Stimulated activated CD4-positive, alpha-beta T cell treated with anti-CD3 and anti-CD28 coated beads, Interleukin-1b, Interleukin-23, amount 100 ng/mL, for 24 hours (primary cell): ENCODE measurements around the gene NCR3LG1.

Experiments used
- DNase-seq, 4 experiments: peaks; one replicate each; pipeline ENCODE4 v3.0.0-alpha.2; 2020; ENCODE audit warnings: low read depth in 4 of 4, low spot score in 1 of 4

Gene NCR3LG1, protein sequence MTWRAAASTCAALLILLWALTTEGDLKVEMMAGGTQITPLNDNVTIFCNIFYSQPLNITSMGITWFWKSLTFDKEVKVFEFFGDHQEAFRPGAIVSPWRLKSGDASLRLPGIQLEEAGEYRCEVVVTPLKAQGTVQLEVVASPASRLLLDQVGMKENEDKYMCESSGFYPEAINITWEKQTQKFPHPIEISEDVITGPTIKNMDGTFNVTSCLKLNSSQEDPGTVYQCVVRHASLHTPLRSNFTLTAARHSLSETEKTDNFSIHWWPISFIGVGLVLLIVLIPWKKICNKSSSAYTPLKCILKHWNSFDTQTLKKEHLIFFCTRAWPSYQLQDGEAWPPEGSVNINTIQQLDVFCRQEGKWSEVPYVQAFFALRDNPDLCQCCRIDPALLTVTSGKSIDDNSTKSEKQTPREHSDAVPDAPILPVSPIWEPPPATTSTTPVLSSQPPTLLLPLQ

DNA sequence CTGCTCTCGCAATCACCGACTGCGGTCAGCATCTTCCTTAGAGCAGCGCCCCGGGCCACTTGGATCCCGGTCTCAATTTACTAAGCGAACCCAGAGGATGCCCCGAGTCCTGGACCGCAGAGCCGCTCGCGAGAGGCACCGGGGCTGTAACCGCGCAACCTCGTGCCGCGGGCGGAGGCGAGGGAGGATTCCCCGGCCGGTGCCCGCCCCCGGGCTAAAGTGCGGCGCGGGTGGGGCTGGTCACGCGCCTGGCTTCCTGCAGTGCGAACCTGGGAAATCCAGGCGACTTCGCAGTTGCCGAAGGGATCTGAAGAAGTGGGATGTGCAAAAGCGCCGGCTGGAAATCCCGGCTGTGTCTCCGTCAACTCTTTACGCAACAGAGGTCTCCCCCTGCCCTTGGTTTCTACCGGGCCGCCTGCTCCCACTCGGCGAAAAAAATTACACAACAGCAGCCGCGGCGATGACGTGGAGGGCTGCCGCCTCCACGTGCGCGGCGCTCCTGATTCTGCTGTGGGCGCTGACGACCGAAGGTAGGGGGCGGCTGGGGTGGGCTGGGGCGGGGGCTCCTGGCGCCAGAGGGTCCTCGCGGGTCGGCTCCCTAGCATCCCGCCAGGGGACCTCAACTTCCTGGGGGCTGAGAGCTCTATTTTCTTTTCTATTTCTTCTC, at the start of gene NCR3LG1:
NCR3LG1 (plus strand) TSS at position 291 of the 667 bp plus-strand sequence; CDS start at position 461, 170 bp downstream.
- DNase-seq: peak; percentile 22 to 44 (median 28)

DNA sequence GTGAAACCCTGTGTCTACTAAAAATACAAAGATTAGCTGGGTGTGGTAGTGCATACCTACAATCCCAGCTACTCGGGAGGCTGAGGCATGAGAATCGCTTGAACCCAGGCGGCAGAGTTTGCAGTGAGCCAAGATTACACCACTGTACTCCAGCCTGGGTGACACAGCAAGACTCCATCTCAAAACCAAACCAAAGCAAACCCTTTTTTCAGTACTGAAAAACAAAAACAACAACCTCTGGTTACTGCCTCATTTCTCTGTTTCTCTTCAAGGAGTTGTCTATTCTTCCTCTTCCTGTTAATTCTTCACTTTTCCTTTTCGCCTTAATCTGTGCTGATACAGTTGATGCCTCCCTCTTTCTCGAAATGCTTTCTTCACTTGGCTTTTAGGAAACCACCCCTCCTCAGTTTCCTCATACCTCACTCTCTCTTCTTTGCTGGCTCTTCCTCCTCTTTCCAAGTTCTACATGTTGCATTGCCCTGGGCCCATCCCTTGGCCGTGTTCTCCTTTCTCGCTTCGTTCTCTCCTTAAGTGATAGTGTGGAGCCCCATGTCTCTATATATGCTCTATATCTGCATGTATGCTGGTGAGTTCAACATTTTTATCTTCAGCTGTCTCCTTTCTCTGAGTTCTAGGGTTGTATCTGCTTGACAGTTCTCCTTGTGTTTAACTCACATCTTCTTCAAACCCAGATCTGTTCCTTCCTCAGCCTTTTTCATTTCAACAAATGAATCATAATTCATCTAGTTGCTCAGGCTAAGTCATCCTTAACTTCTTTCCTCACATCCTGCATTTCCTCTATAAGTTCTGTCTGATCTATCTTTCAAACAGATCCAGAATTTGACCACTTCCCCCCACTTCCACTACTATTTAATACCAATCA, 38.0 kb upstream of the NCR3LG1 start:
- DNase-seq: no peak

DNA sequence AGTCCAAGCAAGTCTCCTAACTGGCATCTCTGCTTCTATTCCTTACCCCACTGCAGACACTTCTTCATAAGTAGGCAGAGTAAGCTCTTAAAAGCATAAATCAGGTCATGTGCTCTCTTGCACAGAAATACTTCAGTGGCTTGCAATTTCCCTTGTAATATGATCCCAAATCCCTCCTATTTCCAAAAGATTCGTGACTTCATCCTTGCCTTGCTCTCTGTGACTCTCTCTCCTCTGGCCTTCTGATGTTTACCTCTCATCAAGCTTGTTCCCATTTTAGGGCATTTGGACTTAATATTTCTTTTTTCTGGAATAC, 37.4 kb upstream of the NCR3LG1 start:
- no peak for DNase-seq

DNA sequence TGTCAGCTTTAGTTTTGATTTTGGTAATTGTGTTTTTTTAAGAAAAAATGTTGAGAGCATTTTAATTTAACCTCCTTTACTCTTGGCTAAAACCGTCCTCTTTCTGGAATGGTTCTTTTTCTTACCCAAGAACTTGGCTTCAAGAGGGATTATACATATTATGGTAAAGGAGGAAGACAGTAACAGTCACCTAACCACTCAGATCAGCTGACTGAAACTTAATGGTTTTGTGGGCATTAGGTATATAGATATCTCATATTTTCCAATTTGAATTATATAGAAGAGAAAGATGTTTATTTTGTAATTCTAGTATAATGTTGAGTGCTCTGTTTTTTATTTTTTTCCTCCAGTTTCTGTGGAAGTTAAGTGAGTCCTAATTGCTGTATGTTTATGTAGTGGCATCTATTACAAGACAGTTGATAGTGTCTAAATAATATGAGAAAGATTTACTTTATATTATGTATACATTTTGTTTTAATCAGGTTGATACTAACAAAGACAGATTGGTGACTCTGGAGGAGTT, 36.6 kb upstream of the NCR3LG1 start:
- DNase-seq: no peak

DNA sequence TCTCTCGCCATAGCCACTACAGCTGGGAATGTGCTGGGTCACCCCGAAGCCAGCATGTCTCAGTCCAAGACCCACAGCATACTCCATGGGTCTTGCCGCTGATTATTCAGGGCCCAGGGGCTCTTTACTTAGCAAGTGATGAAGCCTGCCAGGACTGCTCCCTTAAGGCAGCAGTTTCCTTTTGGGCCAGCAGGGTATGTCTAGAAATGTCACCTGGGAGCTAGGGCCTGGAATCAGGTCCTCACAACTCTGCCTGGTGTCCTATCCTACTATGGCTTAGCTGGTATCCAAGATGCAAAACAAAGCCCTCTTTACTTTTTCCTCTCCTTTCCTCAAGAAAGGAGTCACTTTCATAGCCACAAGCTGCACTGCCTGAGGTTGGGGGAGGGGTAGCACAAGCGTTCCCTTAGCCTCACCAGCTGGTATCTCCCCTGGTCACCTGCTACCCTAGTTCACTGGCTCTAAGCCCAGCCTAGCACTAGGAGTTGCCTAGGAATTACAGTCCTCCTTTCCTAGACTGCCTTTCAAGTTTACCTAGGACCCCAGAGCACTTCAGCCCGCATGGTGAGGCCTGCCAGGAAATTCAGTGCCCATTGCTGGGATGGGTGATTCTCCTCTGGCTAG, 22.6 kb upstream of the NCR3LG1 start:
- DNase-seq: no peak

DNA sequence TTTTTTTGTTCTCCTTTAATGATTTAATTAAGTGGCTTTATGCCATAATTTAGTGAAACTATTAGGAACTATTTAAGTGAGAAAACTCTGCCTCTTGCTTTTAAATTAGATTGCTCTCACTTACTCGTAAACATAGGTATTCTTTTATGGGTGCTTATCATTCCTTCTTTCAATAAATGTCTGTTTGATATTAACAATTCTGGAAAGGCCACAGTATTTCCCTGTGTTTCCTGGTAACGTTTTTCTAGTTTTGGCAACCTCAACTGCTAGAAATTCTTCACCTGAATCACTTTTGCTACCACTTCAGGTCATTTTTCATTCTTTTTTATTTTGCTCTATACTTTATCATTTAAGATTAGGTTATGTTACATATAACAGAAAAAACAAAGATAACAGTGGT, 19.9 kb upstream of the NCR3LG1 start:
- DNase-seq: no peak

DNA sequence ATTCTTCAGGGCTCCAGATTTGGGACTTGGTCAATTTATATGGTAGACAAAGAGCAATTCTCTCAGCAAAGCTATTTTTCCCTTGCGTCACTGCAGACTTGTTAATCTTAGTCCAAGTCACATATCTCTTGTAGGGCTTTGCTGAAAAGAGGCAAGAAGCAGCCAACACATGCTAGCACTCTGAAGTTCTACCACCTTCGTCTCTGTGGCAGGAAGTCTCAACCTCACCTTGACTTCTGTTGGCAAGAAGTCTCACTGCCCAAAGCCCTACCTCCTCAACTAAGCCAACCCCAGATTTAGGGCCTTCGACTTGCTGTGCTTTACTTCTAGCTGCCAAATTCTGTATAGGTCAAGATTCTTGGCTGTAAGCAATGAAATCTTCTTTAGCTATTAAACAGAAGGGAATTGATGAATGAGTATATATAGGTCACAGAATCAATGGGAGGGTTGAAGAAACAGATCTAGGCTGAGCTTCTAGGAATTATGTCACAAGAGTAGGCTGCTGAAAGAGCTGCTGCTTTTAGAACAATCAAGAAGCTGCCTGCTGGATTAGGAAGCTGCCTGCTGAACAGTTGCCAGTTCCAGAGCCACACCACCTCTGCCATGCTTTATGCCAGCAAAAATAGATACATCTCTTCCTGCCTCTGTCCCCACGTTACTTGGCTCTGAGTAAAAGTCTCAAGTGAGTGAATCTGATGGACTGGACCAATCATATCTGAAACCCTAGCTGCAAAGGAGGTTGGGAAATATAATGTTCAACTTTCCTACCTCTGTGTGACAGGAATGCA, 17.6 kb upstream of the NCR3LG1 start:
- DNase-seq: no peak

DNA sequence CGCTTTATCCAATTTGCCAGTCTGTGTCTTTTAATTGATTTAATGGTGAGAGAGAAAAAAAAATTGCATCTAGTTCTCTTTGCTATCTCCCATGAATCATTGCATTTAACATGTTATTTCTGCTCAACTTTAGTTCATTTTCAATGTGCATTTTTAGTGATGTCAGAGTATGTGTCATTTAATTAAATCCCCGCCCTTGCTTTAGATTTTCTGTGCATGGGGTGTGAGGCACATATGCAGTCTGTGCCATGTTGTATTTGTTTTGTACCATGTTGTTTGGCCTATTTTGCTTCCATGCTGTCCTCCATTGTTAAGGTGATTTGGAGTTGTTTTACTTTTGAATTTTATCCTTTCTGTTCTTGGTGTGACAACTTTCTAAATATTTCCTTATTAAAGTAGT, 8.3 kb upstream of the NCR3LG1 start:
- no peak for DNase-seq

DNA sequence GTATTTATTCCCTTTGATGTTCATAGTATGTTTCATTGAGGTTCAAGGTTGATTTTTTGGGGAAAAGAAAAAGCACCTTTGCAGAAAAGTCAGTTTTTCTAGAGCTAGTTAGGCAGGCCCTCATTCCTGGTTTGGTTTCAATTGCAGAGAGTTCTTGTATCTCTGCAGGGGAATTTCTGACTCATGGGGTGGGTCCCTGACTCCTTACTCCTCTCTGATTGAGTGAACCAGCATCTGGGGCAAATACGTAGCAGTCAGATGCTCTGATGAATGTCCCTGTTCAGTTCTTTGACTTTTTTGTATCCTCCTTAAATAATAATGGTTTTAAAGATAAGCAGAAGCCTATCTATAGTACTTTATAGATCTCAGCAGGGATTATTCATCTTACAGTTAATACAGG, 7.7 kb upstream of the NCR3LG1 start:
- peak in 2 of 4 experiments; percentile 28 to 32 for DNase-seq

DNA sequence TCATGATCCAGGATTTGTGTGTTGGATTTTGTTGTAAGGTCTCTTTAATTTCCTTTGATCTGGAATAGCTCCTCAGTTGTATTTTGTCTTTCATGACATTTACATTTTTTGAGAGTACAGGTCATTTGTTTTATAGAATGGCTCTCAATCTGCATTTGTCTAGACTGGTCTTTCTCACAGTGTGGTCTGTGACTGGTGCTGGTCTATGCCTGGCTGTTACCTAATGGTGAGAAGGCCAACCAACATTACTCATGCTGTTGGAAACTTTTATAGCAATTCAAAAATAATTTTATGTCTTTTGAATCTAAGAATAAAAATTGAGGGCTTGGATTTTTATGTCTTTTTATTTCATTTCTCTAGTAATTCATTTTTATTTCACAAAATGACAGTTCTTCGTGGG, 3.9 kb upstream of the NCR3LG1 start:
- DNase-seq: no peak

DNA sequence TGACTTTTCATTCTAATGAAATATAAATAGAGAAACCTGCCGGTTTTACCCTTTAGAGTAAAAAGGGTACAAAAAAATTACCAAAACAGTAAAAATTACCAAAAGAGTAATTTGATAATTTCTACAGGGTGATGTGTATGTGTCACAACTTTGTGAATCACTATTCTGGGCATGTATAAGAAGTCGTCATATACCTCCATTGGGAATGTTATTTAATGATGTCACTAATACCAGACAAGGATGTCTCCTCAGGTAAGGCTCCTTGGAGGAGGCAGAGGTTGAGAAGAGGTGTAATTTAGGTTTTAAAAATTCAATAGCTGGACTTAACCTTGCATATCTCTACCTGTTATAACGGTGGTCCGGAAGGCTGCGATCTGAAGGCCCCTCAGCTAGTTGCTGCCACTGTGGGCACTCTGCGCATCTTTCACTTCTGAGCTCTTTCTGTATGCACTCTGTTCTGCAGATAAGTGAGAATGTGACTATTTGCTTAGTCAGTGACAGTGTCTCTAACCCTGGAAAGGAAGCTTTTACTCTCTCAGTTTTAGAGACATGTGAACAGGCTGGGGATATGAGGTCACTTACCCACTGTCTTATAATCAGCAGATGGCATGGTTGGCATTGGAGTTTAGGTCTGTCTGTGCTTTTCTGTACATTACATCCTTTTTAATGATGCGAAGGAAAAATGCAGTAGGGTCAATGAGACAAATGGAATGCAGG, 987 bp upstream of the NCR3LG1 start:
- no peak for DNase-seq

DNA sequence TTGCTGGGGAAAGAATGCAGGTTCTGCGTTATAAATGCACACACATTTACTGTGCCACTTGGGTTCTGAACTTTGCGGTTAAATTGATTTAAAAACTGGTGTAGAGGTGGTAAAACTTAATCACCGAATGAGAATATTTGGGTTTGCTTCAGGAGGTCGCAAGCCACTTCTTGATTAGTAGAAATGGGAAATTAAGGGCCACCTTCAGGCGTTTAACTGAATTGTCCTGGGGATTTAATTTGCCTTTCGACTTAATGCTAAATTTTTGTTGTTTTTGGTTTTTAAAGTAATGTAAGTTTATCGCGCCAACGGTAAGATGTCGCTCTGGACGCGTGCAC, 459 bp upstream of the NCR3LG1 start:
- DNase-seq: no peak

DNA sequence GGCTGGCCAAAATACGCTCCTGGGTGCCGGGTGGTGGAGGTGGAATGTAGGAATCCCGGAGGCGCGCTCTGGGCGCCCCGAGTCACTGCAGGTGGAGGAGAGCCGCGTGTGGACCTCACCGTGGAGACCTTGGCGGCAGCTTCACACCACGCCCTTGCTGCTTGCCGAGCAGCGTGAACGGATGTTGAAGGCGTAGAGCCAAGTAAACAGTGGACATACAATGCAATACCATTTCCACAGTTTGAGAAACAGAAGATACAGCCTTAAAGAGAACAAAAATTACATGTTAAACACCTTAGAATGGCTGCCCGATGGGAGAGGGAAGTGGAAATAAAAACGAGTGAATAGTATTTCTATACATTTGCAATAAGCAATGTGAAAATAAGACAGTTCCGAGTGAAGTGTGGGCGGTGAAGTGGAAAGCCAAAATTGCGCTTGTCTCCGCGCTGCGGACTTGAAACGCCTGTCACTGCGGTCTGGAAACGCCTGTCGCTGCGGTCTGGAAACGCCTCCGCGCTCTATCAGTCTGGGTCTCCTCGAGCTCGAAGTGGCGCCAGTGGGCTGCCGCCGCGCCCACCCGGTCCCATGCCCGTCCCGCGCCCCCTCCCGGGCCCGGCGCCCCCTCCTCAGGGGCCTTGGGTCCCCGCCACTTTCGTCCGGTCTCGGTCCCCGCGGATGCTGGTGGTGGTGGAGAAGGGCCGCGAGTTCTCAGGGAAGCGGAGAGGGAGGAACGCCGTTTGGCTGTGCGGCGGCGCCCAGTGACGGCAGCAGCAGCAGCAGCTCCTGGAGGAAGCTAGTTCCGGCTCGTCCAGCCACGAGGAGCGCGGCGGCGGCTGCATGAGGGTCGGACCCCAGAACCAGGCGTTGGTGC, 1.6 kb downstream of the NCR3LG1 start:
- DNase-seq: peak in 3 of 4 experiments; percentile 15 to 57 (median 29)

DNA sequence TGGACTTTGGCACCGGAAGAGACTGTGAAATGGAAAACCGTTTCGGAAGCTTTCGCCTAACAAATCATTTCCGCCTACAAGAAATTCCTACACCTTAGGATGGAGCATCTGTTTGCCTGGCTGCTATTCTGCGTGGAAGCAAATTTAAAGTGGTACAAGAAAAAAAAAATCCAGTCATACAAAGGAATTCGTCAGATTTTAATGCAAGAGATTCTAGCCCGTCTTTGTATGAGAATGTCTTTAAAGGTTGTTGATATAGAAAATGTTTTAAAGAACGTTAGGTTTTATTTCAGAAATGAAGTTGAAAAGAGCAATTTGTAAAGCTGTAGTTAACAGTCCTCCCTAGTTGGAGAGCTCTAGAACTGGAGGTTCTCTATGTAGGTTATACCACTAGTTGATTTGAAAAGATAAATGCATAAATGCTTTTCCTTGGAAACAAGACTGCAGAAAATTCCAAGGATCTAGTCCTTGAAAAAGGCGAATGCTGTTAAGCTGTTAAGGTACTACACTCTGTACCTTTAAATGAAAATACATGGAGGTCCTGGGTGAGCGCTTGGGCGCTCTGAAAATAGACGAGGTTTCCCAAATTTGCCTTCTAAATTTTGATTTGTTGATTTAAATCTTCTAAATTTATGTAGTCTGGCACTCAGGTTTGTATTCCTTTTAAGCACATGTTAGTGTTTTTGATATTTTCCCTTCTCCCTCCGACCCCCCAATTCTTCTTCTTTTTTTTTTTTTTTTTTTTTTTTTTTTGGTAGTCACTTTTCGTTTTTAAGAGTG, 2.4 kb downstream of the NCR3LG1 start:
- DNase-seq: no peak

DNA sequence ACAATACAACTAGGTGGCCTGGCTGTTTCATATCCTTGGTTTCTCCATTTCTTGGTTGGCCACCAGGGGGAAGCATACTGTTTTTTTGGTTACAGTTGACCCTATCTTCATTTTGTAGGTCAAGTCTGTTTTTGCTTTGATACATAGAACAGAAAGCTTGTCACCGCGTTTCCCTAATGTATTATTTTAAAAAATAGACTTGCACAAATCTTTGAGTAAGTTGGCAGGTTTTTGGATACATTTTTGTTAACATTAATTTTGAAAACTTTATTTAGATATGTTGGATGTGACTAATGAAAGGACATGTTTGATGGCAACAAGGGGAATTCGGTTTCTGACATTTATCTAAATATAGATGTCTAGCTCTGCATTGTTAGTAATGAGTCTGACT, 3.0 kb downstream of the NCR3LG1 start:
- DNase-seq: peak in 3 of 4 experiments; percentile 33 to 49 (median 34)

DNA sequence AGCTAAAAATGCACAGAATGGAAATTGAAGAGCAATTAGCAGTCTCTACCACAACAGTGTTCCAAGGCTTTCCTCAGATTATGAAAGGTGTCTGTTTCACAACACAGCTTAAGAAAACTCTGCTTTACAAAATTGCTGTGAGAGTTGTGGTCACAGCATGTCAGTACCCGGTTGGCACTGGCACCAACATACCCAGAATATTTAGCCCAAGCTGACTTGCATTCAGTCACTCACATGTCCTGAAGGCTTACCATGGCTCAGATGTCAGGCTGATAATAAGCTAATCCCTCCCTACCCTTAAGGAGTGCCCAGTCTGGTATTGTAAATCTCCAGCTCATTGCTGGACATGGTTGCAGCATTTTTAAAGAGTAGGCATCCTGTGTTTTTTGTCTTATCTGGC, 14.9 kb downstream of the NCR3LG1 start:
- DNase-seq: no peak

DNA sequence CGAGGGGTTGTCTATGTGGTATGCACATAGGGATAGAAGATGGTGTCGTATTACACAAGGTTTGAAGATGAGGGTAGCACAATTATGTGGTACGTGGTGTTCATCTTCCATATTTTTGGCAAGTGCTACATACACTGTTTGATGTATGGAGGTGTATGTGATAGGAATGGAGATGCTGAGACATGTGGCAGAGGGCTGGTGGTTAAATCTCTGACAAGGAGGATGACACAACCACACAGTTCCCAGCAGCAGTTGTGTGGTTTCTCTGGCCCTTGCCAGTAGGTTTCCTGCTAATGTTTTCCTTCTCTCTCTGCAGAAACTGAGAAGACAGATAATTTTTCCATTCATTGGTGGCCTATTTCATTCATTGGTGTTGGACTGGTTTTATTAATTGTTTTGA, 17.0 kb downstream of the NCR3LG1 start:
- DNase-seq: no peak

DNA sequence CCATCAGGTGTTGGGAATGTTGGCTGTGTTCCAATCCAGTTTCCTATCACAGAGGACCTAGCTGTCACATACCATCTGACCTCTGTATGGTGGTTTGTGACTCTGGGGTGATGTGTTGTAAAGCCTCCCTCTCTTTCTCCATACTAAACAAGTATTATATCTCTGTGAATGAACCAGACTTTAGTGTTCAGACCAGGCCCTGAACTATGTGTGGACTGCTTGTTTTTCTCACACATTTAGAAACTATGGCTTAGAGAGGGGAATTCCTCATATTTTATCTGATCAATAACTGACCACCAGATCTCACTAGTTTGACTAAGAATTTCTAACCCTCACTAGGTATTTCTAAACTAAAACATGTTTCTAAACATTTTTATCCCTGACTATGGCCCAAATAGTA, 17.5 kb downstream of the NCR3LG1 start:
- no peak for DNase-seq
